A673 (cell line): ENCODE results near the gene GMDS.

ENCODE experiments used
- EZH2 ChIP-seq: fragments of 200-600 bp; sonication (generic); IDR thresholded peaks from 2 replicates; pipeline ENCODE4 v1.6.1; 2017; ENCODE audit warnings: borderline replicate concordance, low read depth, mild to moderate bottlenecking, mixed read lengths, antibody characterized with exemption, low read length; ENCODE audit not compliant: poor library complexity, severe bottlenecking
- TF ChIP-seq, protein P1 (sequence below): fragments of 300-800, 200-600 bp; sonication (generic); conservative IDR thresholded peaks from 2 replicates; pipeline ENCODE4 v1.5.1; 2017; ENCODE audit warnings: low read depth, mild to moderate bottlenecking, antibody characterized with exemption, low read length, moderate library complexity, mixed read lengths

GRCh38 chr6:2173203-2173961, 72.0 kb downstream of the GMDS start:
- TF ChIP-seq, protein P1, sequence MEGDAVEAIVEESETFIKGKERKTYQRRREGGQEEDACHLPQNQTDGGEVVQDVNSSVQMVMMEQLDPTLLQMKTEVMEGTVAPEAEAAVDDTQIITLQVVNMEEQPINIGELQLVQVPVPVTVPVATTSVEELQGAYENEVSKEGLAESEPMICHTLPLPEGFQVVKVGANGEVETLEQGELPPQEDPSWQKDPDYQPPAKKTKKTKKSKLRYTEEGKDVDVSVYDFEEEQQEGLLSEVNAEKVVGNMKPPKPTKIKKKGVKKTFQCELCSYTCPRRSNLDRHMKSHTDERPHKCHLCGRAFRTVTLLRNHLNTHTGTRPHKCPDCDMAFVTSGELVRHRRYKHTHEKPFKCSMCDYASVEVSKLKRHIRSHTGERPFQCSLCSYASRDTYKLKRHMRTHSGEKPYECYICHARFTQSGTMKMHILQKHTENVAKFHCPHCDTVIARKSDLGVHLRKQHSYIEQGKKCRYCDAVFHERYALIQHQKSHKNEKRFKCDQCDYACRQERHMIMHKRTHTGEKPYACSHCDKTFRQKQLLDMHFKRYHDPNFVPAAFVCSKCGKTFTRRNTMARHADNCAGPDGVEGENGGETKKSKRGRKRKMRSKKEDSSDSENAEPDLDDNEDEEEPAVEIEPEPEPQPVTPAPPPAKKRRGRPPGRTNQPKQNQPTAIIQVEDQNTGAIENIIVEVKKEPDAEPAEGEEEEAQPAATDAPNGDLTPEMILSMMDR, result no peak
- no peak for TF ChIP-seq EZH2
